Uterus (tissue), 4 donors: Measurements from ENCODE around the gene ABCC8. TPM values are rescaled to one million over a fixed set of nuclear protein-coding genes. Genes with fewer than 3 reads are reported as not detected.

Source experiments
- DNase-seq, 2 donors: peaks; one replicate each; pipeline ENCODE4 v3.0.0-alpha.2; 2019 to 2020
- H3K27ac ChIP-seq, 2 donors: fragments of 200-600 bp; sonication (generic); 1 replicate in 1 of 2; 2 replicates in 1 of 2; pipeline ENCODE4 v1.5.1; 2016 to 2018
- H3K27me3 ChIP-seq, 2 donors: fragments of 200-600 bp; sonication (generic); one replicate each; pipeline ENCODE4 v1.5.1; 2018 to 2019; ENCODE audit warnings: control low read depth in 1 of 2
- H3K36me3 ChIP-seq, 2 donors: fragments of 200-600 bp; sonication (generic); one replicate each; pipeline ENCODE4 v1.5.1; 2019; ENCODE audit warnings: control low read depth in 1 of 2
- H3K4me1 ChIP-seq, 2 donors: fragments of 200-600 bp; sonication (generic); one replicate each; pipeline ENCODE4 v1.5.1; 2018 to 2019; ENCODE audit warnings: control low read depth in 1 of 2
- H3K4me3 ChIP-seq, 2 donors: fragments of 200-600 bp; sonication (generic); 1 replicate in 1 of 2; 2 replicates in 1 of 2; pipeline ENCODE4 v1.5.1; 2018 to 2019; ENCODE audit warnings: mild to moderate bottlenecking in 1 of 2
- H3K9me3 ChIP-seq, 2 donors: fragments of 200-600 bp; sonication (generic); one replicate each; pipeline ENCODE4 v1.5.1; 2019; ENCODE audit warnings: control low read depth in 1 of 2
- CTCF ChIP-seq, 4 experiments: fragments of 200-600 bp in 2 of 4; fragments of 450-650 bp in 2 of 4; sonication (generic) in 2 of 4; IDR thresholded peaks; one replicate each; pipeline ENCODE4 v1.5.1; 2016 to 2019; ENCODE audit warnings: antibody characterized with exemption in 4 of 4, mild to moderate bottlenecking in 2 of 4, moderate library complexity in 1 of 4
- POLR2A ChIP-seq, 2 donors: fragments of 450-650 bp; IDR thresholded peaks; one replicate each; pipeline ENCODE4 v1.6.1; 2016; ENCODE audit warnings: antibody characterized with exemption in 2 of 2, mild to moderate bottlenecking in 1 of 2, moderate library complexity in 1 of 2
- intact Hi-C: fragments of 100-400 bp; cut with DNase I; formaldehyde crosslinking; loops from one replicate; pipeline ENCODE4 v1.15.1; 2023; ENCODE audit warnings: low total_unique reads
- total RNA-seq, 4 donors: library from RNA; depleted of rRNA in 3 of 4; stranded (reverse); fragments of >200 nt in 3 of 4; gene quantifications; one replicate each; pipeline versions ENCODE4 v1.1.0 to v1.2.4, GENCODE V29; 2014 to 2023
- donor health status: DM: yes; HTN: yes; CAD: no.

Gene ABCC8
- total RNA-seq, 4 donors from 2014 or later, result under 0.01 to 5.5 (median 1.9) TPM; not detected in 1

GRCh38 chr11:17392872-17393271 is 83.8 kb downstream of the ABCC8 start:
- H3K4me1 ChIP-seq, result peaks cover 0 to 5% of the 10 kb centered on the region in 2 donors
- no peaks in the 10 kb centered on the region for H3K36me3 ChIP-seq
- intact Hi-C loops, result no loop called here
- no peak for DNase-seq
- H3K4me3 ChIP-seq, result no peak overlapping the region
- H3K27me3 ChIP-seq, result no peaks in the 10 kb centered on the region
- no peak overlapping the region for H3K27ac ChIP-seq
- no peak for TF ChIP-seq POLR2A (IDR thresholded peaks at IDR 0.05)
- no peak for TF ChIP-seq CTCF (IDR thresholded peaks at IDR 0.05)
- no peaks in the 10 kb centered on the region for H3K9me3 ChIP-seq

- intact Hi-C loops, result no loop called here
- peaks cover 0 to 5% of the 10 kb centered on the region in 2 donors for H3K4me1 ChIP-seq
- H3K9me3 ChIP-seq, result no peaks in the 10 kb centered on the region
- TF ChIP-seq POLR2A (IDR thresholded peaks at IDR 0.05), result no peak
- H3K27ac ChIP-seq, result no peak overlapping the region
- H3K36me3 ChIP-seq, result no peaks in the 10 kb centered on the region
- H3K27me3 ChIP-seq, result no peaks in the 10 kb centered on the region
- no peak overlapping the region for H3K4me3 ChIP-seq
- no peak for DNase-seq
Observed at GRCh38 chr11:17391493-17392355, 84.9 kb downstream of the ABCC8 start.

GRCh38 chr11:17389957-17390649 is 86.5 kb downstream of the ABCC8 start:
- H3K4me3 ChIP-seq, result no peak overlapping the region
- no peak for DNase-seq
- no peak overlapping the region for H3K27ac ChIP-seq
- peaks cover 0 to 5% of the 10 kb centered on the region in 2 donors for H3K4me1 ChIP-seq
- no peaks in the 10 kb centered on the region for H3K36me3 ChIP-seq
- intact Hi-C loops, result no loop called here
- H3K9me3 ChIP-seq, result no peaks in the 10 kb centered on the region
- no peak for TF ChIP-seq POLR2A (IDR thresholded peaks at IDR 0.05)
- no peak for TF ChIP-seq CTCF (IDR thresholded peaks at IDR 0.05)
- no peaks in the 10 kb centered on the region for H3K27me3 ChIP-seq

GRCh38 chr11:17389211-17389956 is 87.3 kb downstream of the ABCC8 start:
- intact Hi-C loops, result no loop called here
- Histone ChIP-seq H3K27me3 (no peaks in the 10 kb centered on the region), H3K4me1 (peaks cover 0 to 5% of the 10 kb centered on the region in 2 donors), H3K9me3 (no peaks in the 10 kb centered on the region), H3K27ac (peak overlapping the region in 1 of 2 donors; percentile 63), H3K36me3 (no peaks in the 10 kb centered on the region), H3K4me3 (peak overlapping the region; percentile 7 to 56)
- TF ChIP-seq POLR2A (IDR thresholded peaks at IDR 0.05) (peak in 1 of 2 donors; percentile 4), CTCF (IDR thresholded peaks at IDR 0.05) (peak; percentile 50 to 89 (median 58))
- peak; percentile 59 to 62 for DNase-seq

- Histone ChIP-seq H3K36me3 (no peaks in the 10 kb centered on the region), H3K4me1 (peaks cover 0 to 5% of the 10 kb centered on the region in 2 donors), H3K9me3 (no peaks in the 10 kb centered on the region), H3K27me3 (no peaks in the 10 kb centered on the region), H3K27ac (peak within 1 kb of the TSS in 1 of 2 donors; percentile 63), H3K4me3 (peak within 1 kb of the TSS; percentile 7 to 56)
- DNase-seq, result no peak
- intact Hi-C loops, result no loop called here
- TF ChIP-seq CTCF (IDR thresholded peaks at IDR 0.05) (no peak), POLR2A (IDR thresholded peaks at IDR 0.05) (no peak)
Observed at GRCh38 chr11:17388609-17389210, 87.9 kb downstream of the ABCC8 start, which contains the start of gene KCNJ11. KCNJ11 (minus strand) TSS chr11:17388659; CDS start chr11:17388091, 568 bp downstream.
